Motor neuron (in vitro differentiated cells): ENCODE measurements around the gene PRDM16. TPM values are rescaled to one million over a fixed set of nuclear protein-coding genes. Genes with fewer than 3 reads are reported as not detected.
"Not testable (repeated sequence)": the region's sequence is repeated elsewhere in the genome, so short reads cannot be mapped to it uniquely, and the experiment has no call there.

ENCODE experiments used
- ATAC-seq, 8 experiments: fragments of 200-7000 bp; cut with Tn5 transposase; replicated peaks in 6 of 8; 2 replicates each; pipeline ENCODE4 v1.8.0; 2021; ENCODE audit warnings: mild to moderate bottlenecking in 8 of 8, moderate library complexity in 8 of 8
- H3K27ac ChIP-seq, 2 donors: fragments of 250-450 bp; sonication (Bioruptor Pico); 2 replicates each; pipeline ENCODE4 v1.9.0; 2021; ENCODE audit warnings: antibody characterized with exemption in 2 of 2, mild to moderate bottlenecking in 2 of 2, moderate library complexity in 1 of 2
- H3K4me1 ChIP-seq, 2 donors: fragments of 250-450 bp; sonication (Bioruptor Pico); replicated peaks in 1 of 2; 2 replicates each; pipeline ENCODE4 v1.6.1; 2021; ENCODE audit warnings: antibody characterized with exemption in 2 of 2, mild to moderate bottlenecking in 2 of 2, moderate library complexity in 1 of 2
- H3K4me3 ChIP-seq, 5 donors: fragments of 250-450 bp; sonication (Bioruptor Pico); 2 replicates each; pipeline ENCODE4 v1.9.0; 2021; ENCODE audit warnings: antibody characterized with exemption in 5 of 5, mild to moderate bottlenecking in 5 of 5, moderate library complexity in 4 of 5
- WGBS, 10 experiments: fragments of 450-650 bp; shearing (Covaris generic); methylation state at CpG; one replicate each; pipeline ENCODE4 v1.0.0; 2022; 5-methylcytosine and 5-hydroxymethylcytosine counted together
- in situ Hi-C, 9 experiments: fragments of 400-800 bp; cut with MboI; loops; one replicate each; pipeline ENCODE4 v1.15.0; 2021; ENCODE audit warnings: low sequenced_read_pairs in 9 of 9, low pct_unique_long_range_greater_than_20kb in 2 of 9; ENCODE audit not compliant: unreplicated experiment in 9 of 9
- total RNA-seq, 8 experiments: library from RNA; unstranded; fragments of 300-600 nt; gene quantifications; 2 replicates each; pipeline versions ENCODE4 v1.2.3 to v1.2.4, GENCODE V29; 2022

Gene PRDM16
- total RNA-seq, 8 experiments from 2014 or later = 0.18 to 2.9 (median 0.42) TPM

DNA sequence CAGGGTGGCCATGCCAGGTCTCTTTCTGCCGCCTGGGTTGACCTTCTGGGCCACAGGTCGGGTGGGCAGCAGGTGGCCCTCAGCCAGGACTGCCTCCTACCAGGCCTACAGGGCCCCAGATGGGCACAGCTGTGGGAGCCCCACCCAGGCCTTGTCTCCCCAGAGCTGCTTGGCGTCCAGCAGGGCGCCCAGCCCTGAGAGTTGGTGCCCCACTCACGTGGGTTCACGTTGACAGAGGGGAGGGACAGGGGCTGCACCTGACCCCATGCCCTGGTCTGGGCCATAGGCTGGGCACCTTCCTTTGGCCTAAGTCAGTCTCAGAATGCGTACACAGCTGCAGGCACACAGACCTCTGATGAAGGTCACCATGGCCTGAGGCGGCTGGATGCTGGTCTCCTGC is 16.7 kb downstream of the PRDM16 start:
- in situ Hi-C loops = no loop called here
- no peak overlapping the region for H3K4me3 ChIP-seq
- peaks cover 0 to 11% of the 10 kb centered on the region in 2 donors for H3K4me1 ChIP-seq
- WGBS, 10 experiments = 8 to 80% (median 28%) methylated on average over 1 to 4 of the region's 8 CpGs; no CpG with 5 or more reads in 7 of the 10 experiments
- H3K27ac ChIP-seq = no peak overlapping the region
- ATAC-seq = no peak

DNA sequence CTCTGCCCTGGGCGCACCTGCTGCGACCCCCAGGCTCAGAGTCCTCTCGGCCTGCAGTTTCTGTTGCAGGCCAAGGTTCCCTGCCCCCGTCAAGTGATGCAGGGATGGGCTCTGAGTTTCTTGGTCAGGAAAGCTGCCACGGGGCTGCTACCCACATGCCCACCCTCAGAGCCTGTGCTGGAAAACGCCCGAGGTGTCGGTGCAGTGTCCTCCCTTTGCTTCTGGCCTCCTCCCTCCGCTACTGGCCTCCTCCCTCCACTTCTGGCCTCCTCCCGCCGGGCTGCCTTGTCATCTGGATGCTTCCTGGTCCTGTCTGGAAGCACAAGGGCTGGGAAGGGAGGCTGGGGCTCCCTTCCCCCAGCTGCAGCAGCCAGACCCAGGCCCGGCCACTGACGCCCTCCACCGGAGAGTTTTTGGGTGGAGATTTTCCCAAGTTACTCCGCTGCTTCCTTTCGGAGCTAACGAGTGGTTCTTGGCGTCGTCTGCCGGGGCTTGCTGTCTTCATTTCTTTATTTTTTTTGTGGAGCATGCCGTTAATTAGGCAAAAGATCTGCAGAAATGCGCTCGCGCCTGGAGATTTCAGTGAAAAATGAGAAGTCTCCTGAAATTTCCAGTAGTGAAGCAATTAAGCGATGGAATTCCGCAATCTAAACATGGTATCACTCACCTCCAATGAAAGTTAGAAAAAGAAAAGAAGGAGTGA is 17.4 kb downstream of the PRDM16 start:
- ATAC-seq = no peak
- in situ Hi-C loops = no loop called here
- no peak overlapping the region for H3K4me3 ChIP-seq
- peaks cover 0 to 11% of the 10 kb centered on the region in 2 donors for H3K4me1 ChIP-seq
- no peak overlapping the region for H3K27ac ChIP-seq
- WGBS, 10 experiments = 50 to 100% (median 75%) methylated on average over 1 to 26 of the region's 26 CpGs

DNA sequence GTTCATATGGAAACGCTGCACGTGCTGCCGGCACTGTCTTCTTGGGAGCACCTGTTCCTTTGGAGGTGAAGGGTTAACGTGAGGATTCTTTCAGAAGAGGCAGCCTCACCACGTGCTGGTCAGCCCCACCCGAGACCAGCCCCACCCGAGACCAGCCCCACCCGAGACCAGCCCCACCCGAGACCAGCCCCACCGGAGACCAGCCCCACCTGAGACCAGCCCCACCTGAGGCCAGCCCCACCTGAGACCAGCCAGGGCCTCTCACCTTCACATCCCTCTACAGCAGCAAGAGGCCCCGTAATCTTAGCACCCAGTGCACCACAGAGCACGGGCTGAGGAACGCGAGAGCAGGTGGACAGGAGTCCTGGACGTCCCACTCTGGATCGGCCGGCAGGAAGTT is 18.0 kb downstream of the PRDM16 start:
- ATAC-seq = no peak
- in situ Hi-C loops = no loop called here
- H3K27ac ChIP-seq = no peak overlapping the region
- no peak overlapping the region for H3K4me3 ChIP-seq
- WGBS, 10 experiments = 43 to 91% (median 76%) methylated on average over 3 to 13 of the region's 17 CpGs; no CpG with 5 or more reads in 4 of the 10 experiments
- H3K4me1 ChIP-seq = peaks cover 0 to 11% of the 10 kb centered on the region in 2 donors

DNA sequence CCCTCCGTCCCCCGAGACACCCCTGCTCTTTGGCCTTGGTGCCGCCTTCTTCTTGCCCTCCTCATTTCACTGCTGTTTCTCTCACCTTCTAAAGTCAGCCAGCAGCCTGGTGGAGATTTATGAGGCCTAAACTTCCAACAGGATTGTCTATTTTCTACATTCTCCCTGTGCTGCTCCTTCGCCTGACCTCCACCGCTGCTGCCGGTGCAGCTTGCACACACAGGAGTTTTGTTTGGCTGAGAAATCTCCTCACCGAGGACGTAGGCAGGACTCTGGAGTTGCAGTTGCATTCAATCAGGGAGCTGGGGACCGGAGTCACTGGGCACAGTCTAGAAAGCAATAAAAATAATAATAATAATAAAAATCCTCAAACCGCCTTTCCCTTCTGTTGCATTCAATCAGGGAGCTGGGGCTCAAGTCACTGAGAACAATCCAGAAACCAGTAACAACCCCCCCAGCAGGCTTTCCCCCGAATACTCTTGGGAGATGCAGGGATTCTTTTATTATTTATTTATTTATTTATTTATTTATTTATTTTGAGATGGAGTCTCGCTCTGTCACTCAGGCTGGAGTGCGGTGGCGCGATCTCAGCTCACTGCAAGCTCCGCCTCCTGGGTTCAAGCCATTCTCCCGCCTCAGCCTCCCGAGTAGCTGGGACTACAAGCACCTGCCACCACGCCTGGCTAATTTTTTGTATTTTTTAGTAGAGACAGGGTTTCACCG is 19.1 kb downstream of the PRDM16 start:
- peak in 3 of 8 experiments; percentile 43 to 78 (median 53) for ATAC-seq
- in situ Hi-C loops, H3K27ac ChIP-seq, H3K4me3 ChIP-seq: not testable (repeated sequence)
- H3K4me1 ChIP-seq = peaks cover 0 to 11% of the 10 kb centered on the region in 2 donors
- 29 to 96% (median 72%) methylated on average over 4 to 15 of the region's 20 CpGs; no CpG with 5 or more reads in 1 of the 10 experiments for WGBS, 10 experiments

DNA sequence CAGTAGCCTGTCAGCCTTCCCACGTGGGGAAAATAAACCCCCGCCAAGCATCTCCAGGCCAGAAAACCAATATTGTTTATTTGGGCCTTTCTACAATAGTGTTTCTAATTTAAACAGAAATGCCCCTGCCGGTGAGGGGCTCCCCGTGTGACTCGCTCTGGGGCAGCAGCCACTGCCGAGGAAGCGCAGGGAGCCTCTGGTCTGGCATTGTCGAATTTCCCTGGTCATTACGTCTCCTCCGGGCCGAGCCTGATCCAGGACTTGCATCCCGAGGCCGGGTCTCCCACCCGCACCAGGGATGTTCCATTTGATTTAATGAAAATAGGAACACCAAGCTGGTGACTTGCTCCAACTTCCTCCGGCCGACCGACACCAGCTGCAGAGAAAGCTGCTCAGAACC is 20.5 kb downstream of the PRDM16 start:
- no peak for ATAC-seq
- Histone ChIP-seq H3K4me1 (peaks cover 0 to 11% of the 10 kb centered on the region in 2 donors), H3K27ac (no peak overlapping the region), H3K4me3 (no peak overlapping the region)
- WGBS, 10 experiments = 53 to 90% (median 73%) methylated on average over 5 to 15 of the region's 17 CpGs; no CpG with 5 or more reads in 4 of the 10 experiments
- in situ Hi-C loops = no loop called here

DNA sequence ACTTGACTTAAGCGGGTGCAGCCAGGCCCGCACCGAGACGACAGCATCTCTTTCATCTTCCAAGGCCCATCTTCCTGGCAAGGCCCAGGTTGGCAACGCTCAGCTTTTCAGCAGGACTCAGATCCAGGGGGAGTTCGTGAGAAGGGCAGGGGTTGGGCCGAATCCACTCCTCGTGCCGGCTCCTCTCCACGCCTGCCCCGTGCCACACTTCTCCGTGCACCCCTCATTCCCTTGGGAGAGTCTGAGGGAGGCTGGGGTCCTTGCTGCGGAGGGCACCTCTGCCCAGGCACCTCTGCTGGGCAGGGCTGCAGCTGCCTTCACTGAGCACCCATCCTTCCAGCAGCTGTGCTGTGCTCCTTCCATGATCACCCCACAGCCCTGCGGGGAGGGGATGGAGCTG is 22.3 kb downstream of the PRDM16 start:
- H3K27ac ChIP-seq = no peak overlapping the region
- peaks cover 0 to 11% of the 10 kb centered on the region in 2 donors for H3K4me1 ChIP-seq
- H3K4me3 ChIP-seq = no peak overlapping the region
- in situ Hi-C loops = no loop called here
- 60 to 100% (median 82%) methylated on average over 2 to 13 of the region's 14 CpGs; no CpG with 5 or more reads in 4 of the 10 experiments for WGBS, 10 experiments
- no peak for ATAC-seq

DNA sequence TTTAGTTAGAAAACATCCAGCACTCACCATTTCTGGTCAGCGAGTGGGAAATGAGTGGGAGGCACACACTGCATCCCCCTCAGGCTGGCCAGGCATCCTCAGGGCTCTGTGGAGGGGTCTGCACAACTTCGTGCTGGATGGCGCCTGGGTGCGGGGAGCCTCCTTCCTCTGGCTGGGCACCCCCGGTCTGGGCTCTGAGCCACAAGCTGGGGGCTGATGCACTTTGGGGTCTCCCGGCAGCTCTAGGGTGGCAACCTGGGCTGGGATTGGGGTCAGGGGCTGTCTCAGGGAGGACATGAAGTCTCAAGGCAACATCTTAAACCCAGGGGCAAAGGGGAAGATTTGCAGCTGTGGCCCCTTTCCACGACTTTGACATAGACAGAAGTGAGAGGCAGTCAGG is 23.5 kb downstream of the PRDM16 start:
- H3K4me1 ChIP-seq = peaks cover 0 to 11% of the 10 kb centered on the region in 2 donors
- WGBS, 10 experiments = 40 to 74% (median 44%) methylated on average over 1 to 6 of the region's 7 CpGs; no CpG with 5 or more reads in 6 of the 10 experiments
- H3K27ac ChIP-seq = no peak overlapping the region
- in situ Hi-C loops = no loop called here
- no peak overlapping the region for H3K4me3 ChIP-seq
- ATAC-seq = no peak

DNA sequence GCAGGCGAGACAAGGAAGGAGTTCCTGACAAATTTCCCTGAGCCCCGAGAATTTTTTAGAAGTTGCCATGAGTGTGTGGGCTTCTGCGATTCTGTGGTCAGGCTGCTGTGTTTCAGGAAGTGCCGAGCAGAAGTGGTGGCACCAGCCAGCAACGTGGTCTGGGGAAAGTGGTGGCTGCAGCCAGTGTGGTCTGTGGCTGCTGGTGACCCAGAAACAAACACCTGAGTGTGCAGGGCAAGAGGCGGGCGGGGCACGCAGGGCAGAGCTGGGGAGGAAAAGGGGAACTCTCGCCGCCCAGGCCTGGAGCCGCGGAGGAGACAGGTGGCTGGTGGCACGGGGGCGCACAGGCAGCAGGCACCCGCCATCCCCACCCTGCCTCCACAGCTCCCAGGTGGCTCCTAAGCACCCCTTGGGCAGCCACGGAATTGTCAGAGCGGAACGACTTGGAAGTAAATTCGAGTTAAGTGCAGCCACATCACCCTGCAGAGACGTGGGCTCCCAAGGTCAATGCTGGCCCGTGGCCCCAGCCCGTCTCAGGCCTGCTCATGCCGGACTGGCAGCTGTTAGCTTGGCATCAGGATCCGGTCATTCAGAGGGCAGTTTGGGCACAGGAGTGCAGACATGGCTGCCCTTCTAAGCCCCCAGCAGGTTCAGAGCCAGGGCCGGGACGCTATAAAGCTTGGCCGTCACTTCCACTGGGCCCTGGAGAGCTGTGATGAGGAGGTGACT is 25.1 kb downstream of the PRDM16 start:
- Histone ChIP-seq H3K27ac (no peak overlapping the region), H3K4me3 (no peak overlapping the region), H3K4me1 (peaks cover 0 to 10% of the 10 kb centered on the region in 2 donors)
- ATAC-seq = no peak
- WGBS, 10 experiments = 40 to 100% (median 80%) methylated on average over 1 to 22 of the region's 27 CpGs; no CpG with 5 or more reads in 5 of the 10 experiments
- in situ Hi-C loops = no loop called here

DNA sequence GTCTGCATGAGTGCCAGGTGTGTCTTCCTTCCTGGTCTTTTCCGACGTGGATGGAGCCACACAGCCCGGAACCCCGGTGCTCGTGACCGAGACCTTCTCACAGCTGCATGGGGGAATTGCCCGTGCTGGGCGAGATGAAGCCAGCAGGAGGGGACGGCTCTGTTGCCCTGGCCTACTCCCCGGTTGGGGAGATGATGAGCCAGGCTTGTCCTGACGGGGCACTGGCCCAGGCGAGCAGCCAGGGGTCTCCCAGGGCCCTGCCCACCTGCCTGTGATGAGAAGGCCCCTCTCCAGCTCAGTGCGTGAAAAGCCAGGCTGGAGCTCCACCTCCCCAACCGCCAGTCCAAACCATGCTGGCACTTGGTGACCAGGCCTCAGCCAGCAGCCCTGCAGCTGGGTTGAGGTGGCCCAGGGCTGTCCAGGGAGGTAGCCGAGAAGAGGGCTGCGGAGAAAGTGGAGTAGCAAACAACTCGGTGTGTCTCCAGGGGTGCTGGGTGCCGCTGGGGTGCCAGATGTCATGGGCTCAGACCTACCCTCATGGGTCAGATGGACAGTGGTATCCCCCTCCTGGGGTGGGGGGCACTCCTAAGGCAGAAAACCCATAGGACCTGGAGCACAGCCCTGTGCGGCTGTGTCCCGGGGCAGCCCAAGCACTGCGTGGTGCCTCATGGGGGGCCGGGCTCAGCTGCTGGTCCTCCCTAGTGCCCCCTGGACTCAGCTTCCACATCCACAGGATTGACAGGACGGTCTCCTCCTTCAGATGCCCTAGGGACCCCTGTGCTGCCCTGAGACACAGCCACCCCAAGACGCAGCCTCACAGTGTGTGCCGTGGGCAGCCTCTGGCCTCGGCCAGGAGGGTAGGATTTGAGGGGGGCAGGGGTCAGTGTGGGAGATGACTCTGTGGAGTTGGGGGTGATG is 26.1 kb downstream of the PRDM16 start:
- Histone ChIP-seq H3K27ac (no peak overlapping the region), H3K4me3 (no peak overlapping the region), H3K4me1 (peaks cover 0 to 10% of the 10 kb centered on the region in 2 donors)
- peak in 2 of 8 experiments; percentile 9 to 27 for ATAC-seq
- WGBS, 10 experiments = 55 to 83% (median 64%) methylated on average over 6 to 23 of the region's 26 CpGs; no CpG with 5 or more reads in 7 of the 10 experiments
- in situ Hi-C loops = no loop called here

DNA sequence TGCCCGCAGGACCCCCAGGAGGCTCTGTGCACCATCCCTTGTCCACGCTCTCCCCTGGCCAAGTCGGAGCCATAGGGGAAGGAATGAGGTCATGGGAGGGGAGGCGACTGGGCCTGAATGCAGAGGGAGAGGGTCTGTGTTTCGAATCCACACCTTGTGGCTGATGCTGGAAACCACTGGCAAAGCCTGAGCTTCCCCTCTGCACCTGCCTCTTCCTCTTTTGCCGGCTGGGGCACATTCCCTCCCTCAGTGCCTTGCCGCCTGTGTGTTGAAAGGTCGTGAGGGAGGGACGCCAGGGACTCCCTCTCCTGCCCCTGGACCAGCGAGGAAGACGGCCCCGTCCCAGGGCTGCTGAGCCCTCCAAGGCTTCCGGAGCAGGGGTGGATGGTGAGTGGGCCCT is 27.3 kb downstream of the PRDM16 start:
- Histone ChIP-seq H3K4me3 (no peak overlapping the region), H3K4me1 (peaks cover 2 to 22% of the 10 kb centered on the region in 2 donors), H3K27ac (no peak overlapping the region)
- in situ Hi-C loops = no loop called here
- 60 to 75% (median 63%) methylated on average over 1 to 8 of the region's 13 CpGs; no CpG with 5 or more reads in 5 of the 10 experiments for WGBS, 10 experiments
- ATAC-seq = no peak

DNA sequence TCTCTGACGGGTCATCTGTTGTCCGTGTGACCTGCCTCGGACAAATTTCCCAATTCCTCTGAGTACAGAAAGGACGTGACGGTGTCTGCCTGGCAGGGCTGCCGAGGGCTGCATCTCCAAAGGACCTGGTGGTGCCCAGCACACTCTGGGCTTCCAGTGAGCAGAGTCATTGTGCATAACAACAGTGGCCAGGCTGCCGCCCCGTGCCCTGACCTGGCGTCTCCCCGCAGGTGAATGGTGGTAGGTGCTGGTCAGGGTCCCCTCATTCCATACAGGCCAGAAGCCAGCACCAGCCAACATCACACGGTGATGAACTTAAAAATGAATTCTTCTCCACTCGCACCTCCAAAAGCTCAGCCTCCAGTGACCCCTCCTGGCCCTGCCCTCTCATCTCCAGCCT is 28.2 kb downstream of the PRDM16 start:
- no peak for ATAC-seq
- H3K4me3 ChIP-seq = no peak overlapping the region
- peaks cover 5 to 30% of the 10 kb centered on the region in 2 donors for H3K4me1 ChIP-seq
- 67 to 83% (median 81%) methylated on average over 1 to 10 of the region's 12 CpGs; no CpG with 5 or more reads in 6 of the 10 experiments for WGBS, 10 experiments
- in situ Hi-C loops = no loop called here
- H3K27ac ChIP-seq = no peak overlapping the region

DNA sequence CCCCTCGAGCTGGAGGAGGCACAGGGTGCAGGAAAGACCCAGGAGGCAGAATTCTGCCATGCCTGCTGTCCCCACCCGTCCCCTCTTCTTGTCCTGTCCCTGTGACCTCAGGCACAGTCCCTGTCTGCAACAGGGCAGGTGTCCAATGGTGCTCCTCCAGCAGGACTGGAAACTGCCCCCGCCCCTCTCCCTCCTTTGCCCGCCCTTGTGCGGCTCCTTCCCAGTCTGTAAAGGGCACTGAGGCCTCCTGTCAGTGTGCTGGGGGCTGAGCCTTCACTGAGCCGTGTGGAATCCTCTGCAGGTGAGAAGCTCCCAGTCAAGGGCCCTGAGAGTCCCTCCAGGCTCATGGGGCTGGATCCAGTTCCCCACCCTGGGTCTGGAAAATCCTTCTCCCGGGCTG is 28.9 kb downstream of the PRDM16 start:
- H3K4me1 ChIP-seq = peaks cover 5 to 37% of the 10 kb centered on the region in 2 donors
- no peak overlapping the region for H3K27ac ChIP-seq
- no peak for ATAC-seq
- no peak overlapping the region for H3K4me3 ChIP-seq
- 0 to 94% (median 0%) methylated on average over 1 to 3 of the region's 7 CpGs; no CpG with 5 or more reads in 5 of the 10 experiments for WGBS, 10 experiments
- in situ Hi-C loops = no loop called here
